SK-N-SH (cell line): Measurements from ENCODE around the gene C1orf159. TPM values are rescaled to one million over a fixed set of nuclear protein-coding genes. Genes with fewer than 3 reads are reported as not detected.

Experiments used
- CTCF ChIA-PET: fragments of 300-600, 350-600 bp; formaldehyde crosslinking; extraction: SDS; loops from one replicate; lab custom pipeline; 2021; lab: Yijun Ruan, JAX
- POLR2A ChIA-PET: fragments of 350-600 bp; sonication (Branson Sonifier 250); formaldehyde crosslinking; extraction: SDS; loops from one replicate; lab custom pipeline; 2020; ENCODE audit warnings: antibody characterized with exemption, inconsistent platforms; lab: Yijun Ruan, JAX
- DNase-seq: peaks from one replicate; pipeline ENCODE4 v3.0.0; 2012
- H2AFZ ChIP-seq: fragments of 200-600 bp; sonication (generic); 2 replicates; pipeline ENCODE4 v1.8.1; 2016; ENCODE audit warnings: antibody characterized with exemption, mild to moderate bottlenecking, low read depth
- H3F3A ChIP-seq: fragments of 200-600 bp; sonication (generic); replicated peaks from 2 replicates; pipeline ENCODE3; 2016; ENCODE audit warnings: antibody characterized with exemption, mild to moderate bottlenecking; ENCODE audit not compliant: insufficient read depth
- H3K27ac ChIP-seq, 2 experiments: fragments of 200-500 bp in 1 of 2; fragments of 200-600 bp in 1 of 2; sonication (Bioruptor generic) in 1 of 2; sonication (generic), shearing (Covaris generic) in 1 of 2; 2 replicates each; pipeline versions ENCODE4 v1.5.1 to v1.6.1; 2014 to 2016; ENCODE audit warnings: low read depth in 2 of 2, inconsistent platforms in 1 of 2, low read length in 1 of 2, mild to moderate bottlenecking in 1 of 2, mixed read lengths in 1 of 2
- H3K27me3 ChIP-seq: fragments of 200-600 bp; sonication (generic), shearing (Covaris generic); 2 replicates; pipeline ENCODE4 v1.6.1; 2016; ENCODE audit warnings: mixed run types; ENCODE audit not compliant: insufficient read depth
- H3K36me3 ChIP-seq, 2 experiments: fragments of 200-500 bp in 1 of 2; fragments of 200-600 bp in 1 of 2; sonication (Bioruptor generic) in 1 of 2; sonication (generic) in 1 of 2; replicated peaks in 1 of 2; 2 replicates each; pipeline versions ENCODE3 to v1.5.1; 2014 to 2016; ENCODE audit warnings: low read length in 1 of 2, mild to moderate bottlenecking in 1 of 2; ENCODE audit not compliant: insufficient read depth in 2 of 2, control insufficient read depth in 1 of 2
- H3K4me1 ChIP-seq, 2 experiments: fragments of 200-500 bp in 1 of 2; fragments of 200-600 bp in 1 of 2; sonication (Bioruptor generic) in 1 of 2; sonication (generic), shearing (Covaris generic) in 1 of 2; 2 replicates each; pipeline versions ENCODE4 v1.5.1 to v1.6.1; 2014 to 2016; ENCODE audit warnings: low read depth in 1 of 2, low read length in 1 of 2, mixed run types in 1 of 2; ENCODE audit not compliant: insufficient read depth in 2 of 2, control insufficient read depth in 1 of 2
- H3K4me2 ChIP-seq: fragments of 200-600 bp; sonication (generic), shearing (Covaris generic); 2 replicates; pipeline ENCODE4 v1.6.1; 2017; ENCODE audit warnings: mixed run types
- H3K4me3 ChIP-seq, 2 experiments: fragments of 200-500 bp in 1 of 2; fragments of 200-600 bp in 1 of 2; sonication (Bioruptor generic) in 1 of 2; sonication (generic), shearing (Covaris generic) in 1 of 2; 2 replicates each; pipeline versions ENCODE4 v1.5.1 to v1.8.1; 2014 to 2016; ENCODE audit warnings: low read depth in 2 of 2, inconsistent platforms in 1 of 2, low read length in 1 of 2, mild to moderate bottlenecking in 1 of 2, mixed read lengths in 1 of 2, moderate library complexity in 1 of 2
- H3K79me2 ChIP-seq: fragments of 200-600 bp; sonication (generic); 2 replicates; pipeline ENCODE4 v1.8.1; 2017; ENCODE audit warnings: mild to moderate bottlenecking; ENCODE audit not compliant: insufficient read depth
- H3K9ac ChIP-seq: fragments of 200-600 bp; sonication (generic); 2 replicates; pipeline ENCODE4 v1.6.1; 2017; ENCODE audit warnings: mixed run types
- H3K9me2 ChIP-seq: fragments of 200-600 bp; sonication (generic); 2 replicates; pipeline ENCODE4 v1.6.1; 2017; ENCODE audit warnings: mixed run types
- H3K9me3 ChIP-seq: fragments of 200-600 bp; sonication (generic); 2 replicates; pipeline ENCODE4 v1.6.1; 2017; ENCODE audit warnings: mixed run types, mild to moderate bottlenecking, moderate library complexity
- H4K20me1 ChIP-seq: fragments of 200-600 bp; sonication (generic); 2 replicates; pipeline ENCODE4 v1.6.1; 2017; ENCODE audit warnings: mild to moderate bottlenecking, mixed run types; ENCODE audit not compliant: insufficient read depth
- CHD2 ChIP-seq: fragments of 150-350 bp; IDR thresholded peaks from 2 replicates; pipeline ENCODE4 v1.6.1; 2018; ENCODE audit warnings: low read length; ENCODE audit not compliant: partially characterized antibody
- ELF1 ChIP-seq: IDR thresholded peaks from 2 replicates; pipeline ENCODE4 v1.4.0; 2012
- EP300 ChIP-seq, 2 experiments: IDR thresholded peaks; 2 replicates each; pipeline versions ENCODE4 v1.4.0 to v1.6.1; 2012; ENCODE audit warnings: borderline replicate concordance in 1 of 2, low read depth in 1 of 2, low read length in 1 of 2
- EZH2phosphoT487 ChIP-seq: fragments of 200-600 bp; sonication (generic); IDR thresholded peaks from 2 replicates; pipeline ENCODE4 v1.6.1; 2017; ENCODE audit warnings: low read depth, mixed run types, mild to moderate bottlenecking, antibody characterized with exemption, moderate library complexity, borderline replicate concordance
- GATA2 ChIP-seq: sonication (generic); formaldehyde crosslinking; IDR thresholded peaks from 2 replicates; pipeline ENCODE4 v1.5.0; 2020; ENCODE audit warnings: mild to moderate bottlenecking, missing genetic modification reagents
- JUND ChIP-seq: IDR thresholded peaks from 2 replicates; pipeline ENCODE4 v1.4.0; 2012
- MAX ChIP-seq: IDR thresholded peaks from 2 replicates; pipeline ENCODE4 v1.4.0; 2012; ENCODE audit warnings: low read depth
- MEF2A ChIP-seq: IDR thresholded peaks from 2 replicates; pipeline ENCODE4 v1.4.0; 2012; ENCODE audit warnings: low read depth, borderline replicate concordance
- MXI1 ChIP-seq: IDR thresholded peaks from 2 replicates; pipeline ENCODE4 v1.6.1; 2012; ENCODE audit warnings: mild to moderate bottlenecking, low read depth, low read length, improper control_type of control experiment
- POLR2AphosphoS5 ChIP-seq: IDR thresholded peaks from 2 replicates; pipeline ENCODE4 v1.6.1; 2012; ENCODE audit warnings: low read depth, low read length
- RCOR1 ChIP-seq: fragments of 150-350 bp; IDR thresholded peaks from 2 replicates; pipeline ENCODE4 v1.6.1; 2017; ENCODE audit warnings: antibody characterized with exemption, low read length
- RFX5 ChIP-seq: IDR thresholded peaks from 2 replicates; pipeline ENCODE4 v1.6.1; 2012; ENCODE audit warnings: mild to moderate bottlenecking, improper control_type of control experiment, low read length
- RXRA ChIP-seq: IDR thresholded peaks from 2 replicates; pipeline ENCODE4 v1.4.0; 2012; ENCODE audit warnings: low read depth, mild to moderate bottlenecking, borderline replicate concordance
- SMC3 ChIP-seq: IDR thresholded peaks from 2 replicates; pipeline ENCODE4 v1.6.1; 2012; ENCODE audit warnings: low read depth, low read length, improper control_type of control experiment
- TCF12 ChIP-seq: IDR thresholded peaks from 2 replicates; pipeline ENCODE4 v1.4.0; 2012
- USF1 ChIP-seq: IDR thresholded peaks from 2 replicates; pipeline ENCODE4 v1.4.0; 2012; ENCODE audit warnings: low read depth, borderline replicate concordance
- YY1 ChIP-seq: IDR thresholded peaks from 2 replicates; pipeline ENCODE4 v1.4.0; 2012; ENCODE audit warnings: low read depth, mild to moderate bottlenecking
- ZBTB33 ChIP-seq: IDR thresholded peaks from 2 replicates; pipeline ENCODE4 v1.4.0; 2012; ENCODE audit warnings: low read depth, borderline replicate concordance
- WGBS: methylation state at CpG from one replicate; pipeline ENCODE4 v1.1.6; 2017; ENCODE audit warnings: low lambda C conversion rate; 5-methylcytosine and 5-hydroxymethylcytosine counted together
- polyA plus RNA-seq, 3 experiments: library from polyadenylated mRNA; depleted of rRNA; stranded (reverse); fragments of >200 nt; gene quantifications; 2 replicates each; pipeline ENCODE4 v1.2.3, GENCODE V29; 2012

The C1orf159 gene
- polyA plus RNA-seq, 1 of the 3 experiments (the other 2 are of a cell fraction), result 10.2 TPM

GRCh38 chr1:1145547-1145914, 29.6 kb upstream of the C1orf159 start:
- no peak overlapping the region for H3K4me3 ChIP-seq
- CTCF ChIA-PET, result interaction anchor here (3.4 kb wide), 1 partner anchor 23 kb away, joined by 11 read pairs; no protein-coding TSS in a partner anchor
- POLR2A ChIA-PET, result no interaction called here

GRCh38 chr1:1144843-1145546, 29.1 kb upstream of the C1orf159 start:
- Histone ChIP-seq H3K79me2 (no peaks in the 10 kb centered on the region), H3K9me2 (no peaks in the 10 kb centered on the region), H3K9me3 (no peaks in the 10 kb centered on the region), H3K4me1 (no peaks in the 10 kb centered on the region; a peak in 1 of 4 replicates), H3K4me2 (no peak overlapping the region), H3K36me3 (no peaks in the 10 kb centered on the region), H3F3A (no peaks in the 10 kb centered on the region), H3K27ac (no peak overlapping the region), H3K9ac (no peak overlapping the region), H4K20me1 (no peaks in the 10 kb centered on the region), H3K4me3 (no peak overlapping the region), H2AFZ (no peak overlapping the region), H3K27me3 (no peaks in the 10 kb centered on the region)
- WGBS, result 75% methylated on average over 8 of the region's 32 CpGs
- ChIA-PET CTCF (interaction anchor here (3.4 kb wide), 1 partner anchor 23 kb away, joined by 11 read pairs; no protein-coding TSS in a partner anchor), POLR2A (no interaction called here)
- no peak for TF ChIP-seq YY1
- no peak for TF ChIP-seq CHD2
- TF ChIP-seq RXRA, result no peak
- no peak for TF ChIP-seq POLR2AphosphoS5
- TF ChIP-seq EZH2phosphoT487, result no peak
- TF ChIP-seq MEF2A, result no peak
- DNase-seq, result no peak

More at GRCh38 chr1:1145547-1145914, 29.6 kb upstream of the C1orf159 start:
- TF ChIP-seq RFX5 (no peak), RCOR1 (no peak), MXI1 (no peak), EP300 (IDR thresholded peaks at IDR 0.05; ENCODE audit: borderline replicate concordance in 1 of 2, low read depth in 1 of 2, low read length in 1 of 2) (no peak), TCF12 (no peak), JUND (no peak), ZBTB33 (no peak), USF1 (no peak), ELF1 (no peak), SMC3 (no peak), RXRA (no peak), MAX (no peak), CHD2 (no peak), GATA2 (CRISPR knock-in tag) (no peak)
- Histone ChIP-seq H3K79me2 (no peaks in the 10 kb centered on the region), H4K20me1 (no peaks in the 10 kb centered on the region), H3K4me1 (no peaks in the 10 kb centered on the region; a peak in 1 of 4 replicates), H3K27ac (no peak overlapping the region), H3K9me2 (no peaks in the 10 kb centered on the region), H3F3A (no peaks in the 10 kb centered on the region), H3K27me3 (no peaks in the 10 kb centered on the region), H2AFZ (no peak overlapping the region), H3K36me3 (no peaks in the 10 kb centered on the region), H3K4me2 (no peak overlapping the region), H3K9me3 (no peaks in the 10 kb centered on the region), H3K9ac (no peak overlapping the region)
- WGBS, result 84% methylated on average over 5 of the region's 9 CpGs
- no peak for DNase-seq
